Lower lobe of right lung (tissue), 2 donors: Measurements from ENCODE around the gene CTBP1. TPM values are rescaled to one million over a fixed set of nuclear protein-coding genes. Genes with fewer than 3 reads are reported as not detected.

Experiments used
- ATAC-seq, 2 donors: fragments of 200-7000 bp; cut with Tn5 transposase; one replicate each; pipeline ENCODE4 v1.9.1; 2020 to 2022; ENCODE audit warnings: mild to moderate bottlenecking in 2 of 2, moderate library complexity in 2 of 2
- DNase-seq: peaks from one replicate; pipeline ENCODE4 v3.0.0-alpha.2; 2020
- H3K27ac ChIP-seq: fragments of 200-600 bp; one replicate; pipeline ENCODE4 v1.8.0; 2022
- H3K27me3 ChIP-seq: fragments of 200-600 bp; one replicate; pipeline ENCODE4 v1.8.0; 2022; ENCODE audit warnings: low read depth
- H3K36me3 ChIP-seq: fragments of 200-600 bp; one replicate; pipeline ENCODE4 v1.8.0; 2022; ENCODE audit warnings: mild to moderate bottlenecking
- H3K4me1 ChIP-seq: fragments of 200-600 bp; one replicate; pipeline ENCODE4 v1.8.0; 2022
- H3K4me3 ChIP-seq: fragments of 200-600 bp; one replicate; pipeline ENCODE4 v1.8.0; 2022; ENCODE audit warnings: mild to moderate bottlenecking
- H3K9me3 ChIP-seq: fragments of 200-600 bp; one replicate; pipeline ENCODE4 v1.8.0; 2022
- intact Hi-C: fragments of 100-400 bp; cut with DNase I; formaldehyde crosslinking; loops from one replicate; pipeline ENCODE4 v1.11.0; 2022
- total RNA-seq: library from RNA; stranded (reverse); fragmentation: NEBNext Ultra II Directional; extraction: Animal tissue kit (Norgen Biotek cat#: 25700); gene quantifications from one replicate; pipeline ENCODE4 v1.2.1, GENCODE V29; 2021
- TF ChIP-seq, protein P1 (sequence below): fragments of 200-600 bp; IDR thresholded peaks from one replicate; pipeline ENCODE4 v1.8.0; 2022; ENCODE audit warnings: antibody characterized with exemption, mild to moderate bottlenecking
- donor health status: DM: no; HTN: yes; CAD: no; lungs with severe emphysema.

Gene CTBP1
- total RNA-seq, 1 donor from 2014 or later, result 165 TPM

DNA sequence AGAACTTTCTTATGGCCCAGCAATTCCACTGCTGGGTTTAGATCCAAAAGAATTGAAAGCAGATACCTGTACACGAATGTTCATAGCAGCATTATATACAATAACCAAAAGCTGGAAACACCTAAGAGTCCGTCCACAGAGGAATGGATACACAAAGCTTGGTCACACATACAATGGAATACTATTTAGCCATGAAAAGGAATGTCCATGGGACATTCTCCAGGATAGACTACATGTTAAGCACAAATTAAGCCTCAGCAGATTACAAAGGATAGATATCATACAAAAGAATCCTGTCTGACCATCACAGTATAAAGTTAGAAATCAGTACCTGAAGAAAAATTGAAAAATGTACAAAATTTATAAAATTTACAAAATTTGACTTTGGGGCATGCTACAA lies 28.1 kb upstream of the CTBP1 start:
- Histone ChIP-seq H3K36me3 (no peaks in the 10 kb centered on the region), H3K9me3 (no peaks in the 10 kb centered on the region), H3K4me3 (no peak overlapping the region), H3K27me3 (no peaks in the 10 kb centered on the region), H3K27ac (no peak overlapping the region), H3K4me1 (no peaks in the 10 kb centered on the region)
- ATAC-seq (no peak), DNase-seq (no peak)
- intact Hi-C loops, result no loop called here
- TF ChIP-seq, protein P1, sequence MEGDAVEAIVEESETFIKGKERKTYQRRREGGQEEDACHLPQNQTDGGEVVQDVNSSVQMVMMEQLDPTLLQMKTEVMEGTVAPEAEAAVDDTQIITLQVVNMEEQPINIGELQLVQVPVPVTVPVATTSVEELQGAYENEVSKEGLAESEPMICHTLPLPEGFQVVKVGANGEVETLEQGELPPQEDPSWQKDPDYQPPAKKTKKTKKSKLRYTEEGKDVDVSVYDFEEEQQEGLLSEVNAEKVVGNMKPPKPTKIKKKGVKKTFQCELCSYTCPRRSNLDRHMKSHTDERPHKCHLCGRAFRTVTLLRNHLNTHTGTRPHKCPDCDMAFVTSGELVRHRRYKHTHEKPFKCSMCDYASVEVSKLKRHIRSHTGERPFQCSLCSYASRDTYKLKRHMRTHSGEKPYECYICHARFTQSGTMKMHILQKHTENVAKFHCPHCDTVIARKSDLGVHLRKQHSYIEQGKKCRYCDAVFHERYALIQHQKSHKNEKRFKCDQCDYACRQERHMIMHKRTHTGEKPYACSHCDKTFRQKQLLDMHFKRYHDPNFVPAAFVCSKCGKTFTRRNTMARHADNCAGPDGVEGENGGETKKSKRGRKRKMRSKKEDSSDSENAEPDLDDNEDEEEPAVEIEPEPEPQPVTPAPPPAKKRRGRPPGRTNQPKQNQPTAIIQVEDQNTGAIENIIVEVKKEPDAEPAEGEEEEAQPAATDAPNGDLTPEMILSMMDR, result no peak

DNA sequence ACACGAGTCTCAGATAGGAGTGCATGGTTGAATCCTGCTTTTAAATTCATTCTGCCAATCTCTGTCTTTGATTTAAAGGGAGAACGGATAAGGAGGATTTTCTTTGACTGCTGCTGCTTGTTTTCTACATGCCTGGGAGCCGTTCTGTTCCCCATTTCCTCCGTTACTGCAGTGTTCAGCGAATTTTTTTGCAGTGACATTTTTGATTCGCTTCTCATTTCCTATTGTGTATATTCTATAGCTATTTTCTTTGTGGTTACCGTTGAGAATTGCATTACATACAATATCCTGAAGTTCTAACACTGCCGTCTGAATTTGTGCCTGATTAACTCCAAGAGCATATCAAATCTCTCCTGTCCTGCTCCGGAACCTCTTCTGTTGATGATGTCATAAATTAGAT lies 25.9 kb upstream of the CTBP1 start:
- no peak for DNase-seq
- no peaks in the 10 kb centered on the region for H3K27me3 ChIP-seq
- intact Hi-C loops, result no loop called here

DNA sequence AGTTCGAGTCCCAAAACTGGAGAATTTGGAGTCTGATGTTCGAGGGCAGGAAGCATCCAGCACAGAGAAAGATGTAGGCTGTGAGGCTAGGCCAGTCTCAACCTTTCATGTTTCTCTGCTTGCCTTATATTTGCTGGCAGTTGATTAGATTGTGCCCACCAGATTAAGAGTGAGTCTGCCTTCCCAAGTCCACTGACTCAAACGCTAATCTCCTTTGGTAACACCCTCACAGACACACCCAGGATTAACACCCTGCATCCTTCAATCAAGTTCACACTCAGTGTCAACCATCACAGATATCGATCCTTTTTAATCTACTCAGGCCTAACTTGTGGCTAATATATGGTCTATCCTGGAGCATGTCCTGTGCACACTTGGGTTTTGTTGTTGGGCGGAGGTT lies 22.8 kb upstream of the CTBP1 start:
- Histone ChIP-seq H3K36me3 (no peaks in the 10 kb centered on the region), H3K27me3 (no peaks in the 10 kb centered on the region), H3K4me1 (no peaks in the 10 kb centered on the region), H3K4me3 (no peak overlapping the region), H3K27ac (no peak overlapping the region), H3K9me3 (peaks cover 9% of the 10 kb centered on the region)
- ATAC-seq (no peak), DNase-seq (no peak)
- TF ChIP-seq, protein P1, result no peak
- intact Hi-C loops, result no loop called here

More for the DNA sequence above, 25.9 kb upstream of the CTBP1 start:
- TF ChIP-seq, protein P1, result no peak
- Histone ChIP-seq H3K4me3 (no peak overlapping the region), H3K27ac (no peak overlapping the region), H3K4me1 (no peaks in the 10 kb centered on the region), H3K36me3 (no peaks in the 10 kb centered on the region), H3K9me3 (no peaks in the 10 kb centered on the region)
- ATAC-seq, result no peak

DNA sequence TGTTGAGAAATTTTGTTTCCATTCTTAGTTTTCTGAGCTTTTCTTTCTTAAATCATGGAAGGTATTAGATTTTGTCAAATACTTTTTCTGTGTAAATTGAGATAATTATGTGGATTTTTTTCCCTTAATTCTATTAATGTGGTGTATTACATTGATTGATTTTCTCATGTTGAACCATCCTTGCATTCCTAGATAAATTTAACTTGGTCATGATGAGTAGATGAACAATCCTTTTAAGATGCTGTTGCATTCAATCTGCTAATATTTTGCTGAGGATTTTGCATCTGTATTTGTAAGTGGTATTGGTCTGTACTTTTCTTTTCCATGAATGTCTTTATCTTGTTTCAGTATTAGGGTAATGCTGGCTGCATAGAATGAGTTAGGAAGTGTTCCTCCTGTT lies 20.3 kb upstream of the CTBP1 start:
- Histone ChIP-seq H3K27ac (no peak overlapping the region), H3K27me3 (no peaks in the 10 kb centered on the region), H3K9me3 (peaks cover 9% of the 10 kb centered on the region), H3K36me3 (no peaks in the 10 kb centered on the region), H3K4me3 (no peak overlapping the region), H3K4me1 (no peaks in the 10 kb centered on the region)
- DNase-seq, result no peak
- ATAC-seq, result no peak
- intact Hi-C loops, result no loop called here
- TF ChIP-seq, protein P1, result no peak

DNA sequence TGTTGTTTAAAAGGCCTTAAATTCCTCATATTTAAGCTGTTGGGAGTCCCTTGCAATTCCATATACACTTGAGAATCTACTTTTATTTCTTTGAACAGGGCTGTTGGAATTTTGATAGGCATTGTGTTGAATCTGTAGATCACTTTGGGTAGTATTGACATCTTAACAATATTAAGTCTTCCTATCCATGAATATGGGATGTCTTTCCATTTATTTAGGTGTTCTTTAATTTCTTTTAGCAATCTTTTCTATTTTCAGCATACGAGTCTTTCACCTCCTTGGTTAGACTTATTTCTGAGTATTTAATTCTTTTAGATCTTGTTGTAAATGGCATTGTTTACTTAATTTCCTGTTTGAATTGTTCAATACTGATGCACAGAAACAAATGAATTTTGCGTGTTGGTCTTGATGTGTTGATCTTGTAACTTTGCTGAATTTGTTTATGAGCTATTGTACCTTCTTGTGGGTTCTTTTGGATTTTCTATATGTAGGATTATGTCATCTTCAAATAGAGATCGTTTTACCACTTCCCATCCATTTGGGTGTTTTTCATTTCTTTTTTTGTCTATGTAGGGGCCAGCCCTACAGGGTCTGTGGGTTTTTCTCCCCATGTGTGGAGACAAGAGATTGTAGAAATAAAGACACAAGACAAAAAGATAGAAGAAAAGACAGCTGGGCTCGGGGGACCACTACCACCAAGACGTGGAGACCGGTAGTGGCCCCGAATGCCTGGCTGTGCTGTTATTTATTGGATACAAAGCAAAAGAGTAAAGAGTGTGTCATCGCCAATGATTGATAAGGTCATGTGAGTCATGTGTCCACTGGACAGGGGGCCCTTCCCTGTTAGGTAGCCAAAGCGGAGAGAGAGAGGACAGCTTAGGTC lies 18.2 kb upstream of the CTBP1 start:
- intact Hi-C loops, result no loop called here
- no peaks in the 10 kb centered on the region for H3K36me3 ChIP-seq
- TF ChIP-seq, protein P1, result no peak
- ATAC-seq (no peak), DNase-seq (no peak)
- no peaks in the 10 kb centered on the region for H3K27me3 ChIP-seq
- no peak overlapping the region for H3K27ac ChIP-seq
- H3K4me1 ChIP-seq, result no peaks in the 10 kb centered on the region
- peaks cover 9% of the 10 kb centered on the region for H3K9me3 ChIP-seq
- no peak overlapping the region for H3K4me3 ChIP-seq
